Occipital lobe (tissue), 2 donors: Measurements from ENCODE around the gene ISCU. TPM values are rescaled to one million over a fixed set of nuclear protein-coding genes. Genes with fewer than 3 reads are reported as not detected.

Experiments used
- DNase-seq: peaks from one replicate; lab custom pipeline; 2025; lab: John Stamatoyannopoulos, UW
- total RNA-seq: library from RNA; depleted of rRNA; stranded (reverse); fragments of >200 nt; gene quantifications from one replicate; pipeline ENCODE4 v1.2.3, GENCODE V29; 2014

Gene ISCU
- total RNA-seq, 1 donor from 2014 or later: 36.2 TPM

DNA sequence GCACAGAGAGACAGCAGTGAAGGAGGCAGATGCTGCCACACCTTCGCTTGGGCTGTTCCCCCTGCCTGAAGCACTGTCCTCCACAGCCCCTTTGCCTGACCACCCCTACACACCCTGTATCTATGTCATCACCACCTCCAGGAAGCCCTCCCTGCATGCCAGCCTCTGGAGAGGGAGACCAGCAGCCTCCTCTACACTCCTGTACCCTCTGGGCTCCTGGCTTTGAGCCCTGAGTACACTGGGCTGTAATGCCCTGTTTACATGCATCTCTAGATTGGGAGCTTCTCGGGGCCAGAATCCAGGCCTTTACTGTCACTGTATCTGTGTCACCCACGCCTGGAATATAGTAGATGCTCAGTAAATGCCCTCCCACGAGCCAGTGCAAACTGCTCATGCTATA is 41.3 kb downstream of the ISCU start:
- DNase-seq: no peak

DNA sequence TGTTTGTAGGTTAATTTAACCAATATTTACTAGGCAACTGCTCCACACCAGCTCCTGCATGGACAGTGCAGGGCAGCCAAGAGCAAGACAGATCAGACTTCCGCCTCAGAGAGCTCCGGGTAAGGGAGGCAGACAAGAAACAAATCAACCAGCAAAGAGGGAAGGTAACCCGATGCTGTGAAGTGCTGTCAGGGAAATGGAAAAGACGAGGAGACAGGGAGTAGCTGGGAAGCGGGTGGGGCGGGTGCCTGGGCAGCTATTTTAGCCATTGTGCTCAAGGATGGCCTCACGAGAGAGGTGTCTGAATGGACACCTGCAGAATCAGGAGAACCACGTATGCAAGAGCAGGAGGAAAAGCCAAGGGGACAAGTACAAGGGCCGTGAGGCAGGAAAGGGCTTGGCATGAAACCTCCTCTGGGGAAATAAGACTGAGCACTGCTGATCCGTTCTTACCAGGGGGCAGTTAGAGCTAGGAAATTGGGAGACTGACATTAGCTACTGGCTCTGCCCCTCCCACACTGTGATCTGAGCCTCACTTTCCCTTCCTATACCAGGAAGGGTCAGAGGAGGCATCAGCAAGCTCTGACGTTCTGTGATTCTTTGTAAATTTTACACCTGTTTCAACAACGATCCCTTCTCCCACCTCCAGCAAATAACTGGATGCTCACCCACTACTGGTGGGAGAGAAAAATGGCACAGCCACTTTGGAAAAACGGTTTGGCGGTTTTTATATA is 42.0 kb downstream of the ISCU start:
- no peak for DNase-seq

DNA sequence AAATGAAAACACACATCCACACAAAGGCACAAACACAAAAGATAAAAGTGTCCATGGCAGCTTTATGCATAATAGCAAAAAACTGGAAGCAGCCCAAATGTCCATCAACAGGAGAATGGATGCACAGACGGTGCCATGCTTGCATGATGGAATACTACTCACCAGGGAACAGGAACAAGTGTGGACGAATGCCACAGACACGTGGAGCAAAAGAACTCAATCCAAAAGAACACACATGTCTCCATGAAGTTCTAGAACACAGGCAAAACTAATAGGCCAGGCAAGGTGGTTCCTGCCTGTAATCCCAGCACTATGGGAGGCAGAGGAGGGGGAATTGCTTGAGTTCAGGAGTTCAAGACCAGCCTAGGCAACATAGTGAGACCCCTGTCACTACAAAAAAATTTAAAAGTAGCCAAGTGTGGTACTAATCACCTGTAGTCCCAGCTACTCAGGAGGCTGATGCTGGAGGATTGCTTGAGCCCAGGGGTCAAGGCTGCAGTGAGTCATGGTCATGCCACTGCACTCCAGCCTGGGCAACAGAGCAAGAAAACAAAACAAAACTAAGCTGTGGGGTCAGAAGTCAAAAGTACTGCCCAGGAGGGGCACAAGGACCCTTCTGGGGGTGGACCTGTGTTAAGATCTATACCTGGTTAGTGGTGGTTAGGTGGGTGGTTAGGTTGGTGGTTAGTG is 42.7 kb downstream of the ISCU start:
- DNase-seq: no peak

GRCh38 chr12:108605690-108606406 is 43.5 kb downstream of the ISCU start:
- DNase-seq: no peak

DNA sequence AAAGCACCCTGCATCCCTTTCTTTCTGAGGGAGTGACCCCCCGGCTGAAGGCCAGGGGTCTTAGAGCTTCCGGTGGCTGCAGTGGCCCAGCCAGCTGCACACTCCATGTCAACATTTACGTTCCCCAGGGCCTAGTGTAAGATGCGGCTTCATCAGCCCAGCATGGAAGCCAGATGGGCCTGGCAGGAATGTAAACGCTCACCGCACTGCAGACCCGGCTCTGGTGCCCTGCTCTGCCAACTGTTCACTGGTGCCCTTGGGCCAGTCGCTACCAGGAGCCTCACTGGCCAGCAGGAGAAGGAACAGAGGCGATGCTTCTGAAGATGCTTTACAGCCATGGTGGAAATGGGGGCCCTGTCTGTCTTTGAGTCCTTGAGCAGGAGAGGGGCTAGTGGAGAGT is 44.1 kb downstream of the ISCU start:
- no peak for DNase-seq

- no peak for DNase-seq
Observed at GRCh38 chr12:108607981-108608600, 45.7 kb downstream of the ISCU start.

DNA sequence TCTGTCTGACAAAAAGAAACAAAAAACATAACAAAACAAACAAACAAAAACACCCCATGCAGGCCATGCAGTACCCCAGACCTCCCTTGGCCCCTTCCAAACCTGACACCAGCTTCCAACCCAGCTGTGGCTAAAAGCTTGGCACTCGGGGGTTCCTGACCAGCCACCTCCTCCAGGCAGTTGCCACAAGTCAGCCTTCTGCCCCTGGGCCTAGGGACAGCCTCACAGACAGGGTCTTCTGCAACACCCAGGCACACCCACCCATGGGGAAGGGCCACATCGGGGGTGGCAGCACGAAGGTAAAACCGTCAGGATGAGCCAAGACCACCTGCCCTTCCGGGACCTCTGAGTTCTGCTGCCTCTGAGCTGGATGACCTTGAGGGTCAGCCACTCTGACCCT is 46.2 kb downstream of the ISCU start:
- DNase-seq: no peak

- DNase-seq: no peak
Observed at GRCh38 chr12:108609537-108610335, 47.3 kb downstream of the ISCU start.

GRCh38 chr12:108610336-108610815 is 48.0 kb downstream of the ISCU start:
- no peak for DNase-seq

DNA sequence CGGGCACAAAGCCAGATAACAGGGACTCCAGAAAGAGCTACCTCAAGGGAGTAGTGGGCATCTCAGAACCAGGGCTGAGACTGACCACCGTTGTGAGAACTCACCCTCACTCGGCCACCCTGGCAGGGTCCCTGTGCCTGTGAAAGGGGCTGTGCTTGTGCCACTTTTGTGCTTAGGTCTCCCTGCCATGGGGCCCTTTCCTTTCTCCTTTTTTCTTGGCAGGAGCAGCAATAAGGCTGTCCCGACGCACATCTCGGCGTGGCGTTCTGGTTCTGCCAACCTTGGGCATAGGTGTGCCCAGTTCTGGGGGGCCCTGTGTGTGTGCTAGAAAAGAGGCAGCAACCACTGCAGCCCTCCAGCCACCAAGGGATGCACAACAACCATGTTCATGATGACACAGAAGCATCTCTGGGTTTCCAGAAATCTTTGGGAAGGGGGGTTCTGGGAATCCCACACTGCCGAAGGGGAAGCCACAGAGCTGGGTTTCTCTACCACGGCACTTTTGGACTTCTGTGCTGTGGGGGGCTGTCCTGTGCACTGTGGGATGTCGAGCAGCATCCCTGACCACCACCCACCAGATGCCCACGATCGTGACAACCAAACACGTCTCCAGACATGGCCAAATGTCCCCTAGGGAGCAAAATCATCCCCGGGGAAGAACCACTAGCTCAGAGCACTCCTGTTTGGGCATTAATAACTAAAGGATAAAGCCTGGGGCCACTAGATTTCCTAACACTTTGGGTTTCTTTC is 48.6 kb downstream of the ISCU start:
- no peak for DNase-seq

DNA sequence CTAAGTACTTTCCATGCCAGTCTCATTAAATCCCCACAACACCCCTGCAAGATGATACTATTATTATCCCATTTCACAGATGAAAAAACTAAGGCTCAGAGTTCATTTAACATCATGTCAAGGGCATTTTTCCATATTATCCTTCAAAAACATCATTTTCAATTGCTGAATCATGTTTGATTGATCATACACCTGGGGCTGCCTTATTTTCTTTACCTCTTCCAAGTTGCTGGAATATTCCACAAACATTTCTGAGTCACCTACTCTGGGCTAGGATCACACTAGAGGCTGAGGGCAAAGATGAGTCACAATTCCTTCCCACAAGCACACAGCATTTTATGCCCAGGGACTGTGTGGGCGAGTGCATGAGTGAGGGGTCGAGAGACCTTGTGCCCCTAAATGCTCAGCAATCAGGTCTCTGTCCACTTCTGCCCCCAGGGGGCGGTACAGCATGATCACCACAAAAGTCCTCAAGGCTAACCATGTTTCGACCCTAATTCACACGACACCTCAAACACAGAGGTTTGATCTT is 49.6 kb downstream of the ISCU start:
- DNase-seq: no peak

- no peak for DNase-seq
Observed at GRCh38 chr12:108612788-108613282, 50.4 kb downstream of the ISCU start.

DNA sequence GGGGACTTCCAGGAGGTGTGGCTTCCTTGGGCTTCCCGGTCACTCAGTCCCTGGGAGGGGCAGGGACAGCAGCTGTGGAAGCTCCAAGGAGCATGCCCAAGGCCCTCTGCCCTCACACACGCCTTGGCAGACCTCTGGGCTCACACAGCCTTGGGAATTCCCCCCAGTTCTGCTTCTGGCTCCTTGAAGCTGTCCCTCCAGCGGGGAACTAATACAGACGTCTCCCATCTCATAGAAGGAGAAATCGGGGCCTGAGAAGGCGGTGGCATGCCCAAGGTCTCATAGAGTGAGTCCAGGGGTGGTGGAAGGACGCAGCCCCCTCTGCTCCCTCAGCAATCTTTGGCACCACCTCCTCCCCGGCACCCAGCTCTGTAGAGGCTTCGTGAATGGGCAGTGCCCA is 51.2 kb downstream of the ISCU start:
- DNase-seq: no peak

- DNase-seq: no peak
Observed at GRCh38 chr12:108614041-108614440, 51.6 kb downstream of the ISCU start.

- DNase-seq: no peak
Observed at GRCh38 chr12:108614639-108615038, 52.2 kb downstream of the ISCU start.

GRCh38 chr12:108615918-108616317 is 53.5 kb downstream of the ISCU start:
- no peak for DNase-seq

- DNase-seq: no peak
Observed at GRCh38 chr12:108616359-108616758, 54.0 kb downstream of the ISCU start.

GRCh38 chr12:108616941-108617858 is 54.8 kb downstream of the ISCU start:
- DNase-seq: no peak
